ENCODE measurements around the gene SMIM36. TPM values are rescaled to one million over a fixed set of nuclear protein-coding genes. Genes with fewer than 3 reads are reported as not detected.

The SMIM36 gene
- total and polyA plus RNA-seq, 2 of the 8 experiments (the other 6 are each of a cell fraction or from before 2014, with no cell fraction given) = not detected

DNA sequence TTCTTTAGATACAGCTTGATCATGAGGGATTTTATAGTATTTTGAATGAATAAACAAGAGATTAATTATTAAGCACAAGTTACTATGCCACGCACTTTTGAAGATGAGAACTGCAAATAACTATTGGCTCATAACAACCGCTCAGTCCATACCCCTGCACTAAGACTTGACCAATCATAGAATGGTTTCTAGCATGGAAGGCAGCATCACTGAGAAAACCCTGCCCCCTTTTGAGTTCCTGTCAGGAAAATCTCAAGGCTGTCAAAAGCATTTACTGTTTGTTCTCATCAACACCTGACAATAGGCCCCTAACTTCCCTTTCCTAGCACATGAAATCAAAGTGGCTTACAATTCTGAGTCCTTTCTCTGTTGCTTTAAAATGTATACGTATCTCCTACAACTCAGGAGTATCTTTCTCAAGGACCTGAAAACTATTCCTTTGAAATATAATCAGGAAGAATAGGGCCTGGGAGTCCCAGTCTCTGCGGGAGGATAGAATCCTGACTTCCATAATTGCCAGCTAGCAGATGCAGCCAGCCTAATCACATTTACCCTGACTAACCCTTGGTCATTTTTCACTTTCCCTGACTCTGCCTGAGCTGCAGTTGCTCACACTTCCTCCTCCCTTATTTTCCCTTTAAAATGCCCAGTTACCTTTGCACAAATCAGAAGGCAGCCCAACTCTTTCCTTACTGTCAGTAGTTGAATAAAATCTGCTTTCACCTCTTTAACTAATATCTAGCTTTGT, 80.5 kb downstream of the SMIM36 start:
- H4K8ac ChIP-seq (ENCODE audit: extremely low read depth, insufficient read depth, low read length) = no peak overlapping the region
- no peak for DNase-seq (ENCODE audit: low read depth in 1 of 2, low spot score in 2 of 2)
- H2BK5ac ChIP-seq (ENCODE audit: low read depth, low read length) = no peak overlapping the region
- no peak for FAIRE-seq
- no peak overlapping the region for H4K91ac ChIP-seq (replicated peaks; ENCODE audit: insufficient read length, low read length)
- no peak overlapping the region for H2BK12ac ChIP-seq (ENCODE audit: low read depth, low read length)
- no peaks in the 10 kb centered on the region for H3K79me1 ChIP-seq (ENCODE audit: low read depth, low read length)
- no peaks in the 10 kb centered on the region for H3K36me3 ChIP-seq (ENCODE audit: control insufficient read depth in 2 of 4, insufficient read depth in 4 of 4, low read length in 3 of 4)
- no peak overlapping the region for H3K4me3 ChIP-seq (ENCODE audit: extremely low read depth in 1 of 4, insufficient read depth in 2 of 4, low read depth in 3 of 4, low read length in 4 of 4)
- no peak overlapping the region for H2AFZ ChIP-seq (ENCODE audit: low read length)
- no peaks in the 10 kb centered on the region for H3K9me3 ChIP-seq (ENCODE audit: insufficient read depth in 2 of 2, low read depth in 1 of 2, low read length in 1 of 2)
- no peak overlapping the region for H3K23ac ChIP-seq (ENCODE audit: insufficient read length)
- H3K14ac ChIP-seq (ENCODE audit: insufficient read length) = no peak overlapping the region
- no peak overlapping the region for H2BK15ac ChIP-seq (ENCODE audit: low read length)
- H2AK5ac ChIP-seq (ENCODE audit: low read depth, low read length) = no peak overlapping the region
- no peaks in the 10 kb centered on the region for H3K4me1 ChIP-seq (replicated peaks in 1 of 4; ENCODE audit: control insufficient read depth in 3 of 4, insufficient read depth in 4 of 4, low read length in 3 of 4)
- H3K79me2 ChIP-seq (ENCODE audit: control insufficient read depth in 1 of 2, insufficient read depth in 2 of 2, low read length in 2 of 2) = no peaks in the 10 kb centered on the region
- no peak overlapping the region for H2BK20ac ChIP-seq (ENCODE audit: low read length)
- WGBS, 2 experiments (ENCODE audit: extremely low coverage in 1 of 2, insufficient coverage in 1 of 2, insufficient read length in 1 of 2, insufficient replicate concordance in 2 of 2, low coverage in 1 of 2, low lambda C conversion rate in 2 of 2, missing lambda C conversion rate in 1 of 2) = 83% methylated on average over 4 of the region's 4 CpGs; no CpG with 5 or more reads in 1 of the 2 experiments
- H3K23me2 ChIP-seq (ENCODE audit: low read depth, low read length) = no peaks in the 10 kb centered on the region
- H3K4ac ChIP-seq (replicated peaks; ENCODE audit: insufficient read length, low read depth, low read length) = no peak overlapping the region
- H3K9ac ChIP-seq (replicated peaks in 1 of 4; ENCODE audit: extremely low read depth in 1 of 4, low read depth in 3 of 4, low read length in 3 of 4) = no peak overlapping the region
- TF ChIP-seq JUND (IDR thresholded peaks at IDR 0.05; ENCODE audit: low read length) = no peak
- no peak for TF ChIP-seq CREB1 (IDR thresholded peaks at IDR 0.05)
- no peak for TF ChIP-seq SP1 (IDR thresholded peaks at IDR 0.05; ENCODE audit: low read depth, low read length)
- no peak for TF ChIP-seq CHD2 (IDR thresholded peaks at IDR 0.05; ENCODE audit: low read length)
- TF ChIP-seq CEBPB (IDR thresholded peaks at IDR 0.05; ENCODE audit: low read depth, low read length) = no peak
- no peak for TF ChIP-seq RXRA (IDR thresholded peaks at IDR 0.05; ENCODE audit: insufficient read depth, low read depth, low read length)
- TF ChIP-seq SP2 (IDR thresholded peaks at IDR 0.05; ENCODE audit: low read length) = no peak
- no peak for TF ChIP-seq TCF12 (IDR thresholded peaks at IDR 0.05; ENCODE audit: low read depth, low read length)
- TF ChIP-seq SAP30 (IDR thresholded peaks at IDR 0.05; ENCODE audit: insufficient read depth, insufficient replicate concordance, low read length) = no peak
- TF ChIP-seq, protein P1, sequence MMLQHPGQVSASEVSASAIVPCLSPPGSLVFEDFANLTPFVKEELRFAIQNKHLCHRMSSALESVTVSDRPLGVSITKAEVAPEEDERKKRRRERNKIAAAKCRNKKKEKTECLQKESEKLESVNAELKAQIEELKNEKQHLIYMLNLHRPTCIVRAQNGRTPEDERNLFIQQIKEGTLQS (IDR thresholded peaks at IDR 0.05; ENCODE audit: insufficient read depth, low read depth, low read length) = no peak
- no peaks in the 10 kb centered on the region for H3K27me3 ChIP-seq (replicated peaks in 1 of 4; ENCODE audit: control insufficient read depth in 3 of 4, extremely low read depth in 1 of 4, insufficient read depth in 3 of 4, low read length in 3 of 4)
- H4K5ac ChIP-seq (ENCODE audit: insufficient read length, low read depth, low read length) = no peak overlapping the region
- H4K20me1 ChIP-seq (replicated peaks in 1 of 2; ENCODE audit: control insufficient read depth in 1 of 2, insufficient read depth in 2 of 2, low read length in 2 of 2) = no peaks in the 10 kb centered on the region
- CTCF ChIA-PET (ENCODE audit: partially characterized antibody) = interaction anchor here (0.6 kb wide), 1 partner anchor 1197 kb away, joined by 3 read pairs; no protein-coding TSS in a partner anchor
- POLR2A ChIA-PET (ENCODE audit: partially characterized antibody) = interaction anchor here (0.7 kb wide), 1 partner anchor 12 kb away, joined by 4 read pairs; no protein-coding TSS in a partner anchor
- no peak overlapping the region for H3K27ac ChIP-seq (ENCODE audit: low read depth, low read length)
- H2BK120ac ChIP-seq (replicated peaks; ENCODE audit: low read depth, low read length) = no peak overlapping the region
- H3K18ac ChIP-seq (ENCODE audit: extremely low read depth, low read length) = no peak overlapping the region
- no peak overlapping the region for H3K4me2 ChIP-seq (ENCODE audit: insufficient read depth in 1 of 2, low read depth in 2 of 2, low read length in 2 of 2)
- H3K56ac ChIP-seq (replicated peaks; ENCODE audit: insufficient read length, low read depth, low read length) = no peak overlapping the region

All from H1 (cell line).